ENCODE data around the gene PRR16. TPM values are rescaled to one million over a fixed set of nuclear protein-coding genes. Genes with fewer than 3 reads are reported as not detected.

PRR16 gene
- total and polyA plus RNA-seq, 2 of the 13 experiments (the other 11 are each of a cell fraction or from before 2014, with no cell fraction given) = not detected

GRCh38 chr5:120599576-120599975 is 135.5 kb downstream of the PRR16 start (continued):
- no peak for TF ChIP-seq NKX3-1 (CRISPR knock-in tag; IDR thresholded peaks at IDR 0.05)
- no peak for TF ChIP-seq SRF (IDR thresholded peaks at IDR 0.05; ENCODE audit: low read depth, low read length)
- no peak for TF ChIP-seq ZNF547 (CRISPR knock-in tag; IDR thresholded peaks at IDR 0.05)
- no peak for TF ChIP-seq ZKSCAN1 (IDR thresholded peaks at IDR 0.05; ENCODE audit: low read length)
- TF ChIP-seq PCBP1 (IDR thresholded peaks at IDR 0.05; ENCODE audit: borderline replicate concordance, low read depth, low read length) = no peak
- no peak for TF ChIP-seq KLF11 (CRISPR knock-in tag; IDR thresholded peaks at IDR 0.05)
- no peak for TF ChIP-seq ZIK1 (CRISPR knock-in tag; IDR thresholded peaks at IDR 0.05; ENCODE audit: borderline replicate concordance, low read depth)
- TF ChIP-seq ZNF563 (CRISPR knock-in tag; IDR thresholded peaks at IDR 0.05) = no peak

DNA sequence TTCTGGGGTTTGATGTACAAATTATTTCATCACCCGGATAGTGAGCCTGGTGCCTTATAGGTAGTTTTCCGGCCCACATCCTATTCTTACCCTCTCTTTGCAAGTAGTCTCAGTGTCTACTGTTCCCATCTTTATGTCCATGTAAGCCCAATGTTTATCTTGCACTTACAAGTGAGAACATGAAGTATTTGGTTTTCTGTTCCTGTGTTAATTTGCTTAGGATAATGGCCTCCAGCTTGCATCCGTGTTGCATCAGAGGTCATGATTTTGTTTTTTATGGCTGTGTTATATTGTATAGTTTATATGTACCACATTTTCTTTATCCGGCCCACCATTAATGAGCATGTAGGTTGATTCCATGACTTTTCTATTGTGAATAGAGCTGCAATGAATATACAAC is 136.5 kb downstream of the PRR16 start:
- no peak for TF ChIP-seq ZNF607 (CRISPR knock-in tag; IDR thresholded peaks at IDR 0.05; ENCODE audit: borderline replicate concordance)
- no peak for TF ChIP-seq NR1H2 (CRISPR knock-in tag; IDR thresholded peaks at IDR 0.05; ENCODE audit: borderline replicate concordance, low read depth)
- TF ChIP-seq, protein P1, sequence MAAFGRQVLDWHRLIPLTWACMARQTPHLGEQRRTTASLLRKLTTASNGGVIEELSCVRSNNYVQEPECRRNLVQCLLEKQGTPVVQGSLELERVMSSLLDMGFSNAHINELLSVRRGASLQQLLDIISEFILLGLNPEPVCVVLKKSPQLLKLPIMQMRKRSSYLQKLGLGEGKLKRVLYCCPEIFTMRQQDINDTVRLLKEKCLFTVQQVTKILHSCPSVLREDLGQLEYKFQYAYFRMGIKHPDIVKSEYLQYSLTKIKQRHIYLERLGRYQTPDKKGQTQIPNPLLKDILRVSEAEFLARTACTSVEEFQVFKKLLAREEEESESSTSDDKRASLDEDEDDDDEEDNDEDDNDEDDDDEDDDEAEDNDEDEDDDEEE (CRISPR knock-in tag; IDR thresholded peaks at IDR 0.05) = no peak
- TF ChIP-seq KAT7 (CRISPR knock-in tag; IDR thresholded peaks at IDR 0.05; ENCODE audit: borderline replicate concordance) = no peak
- no peak for TF ChIP-seq ZNF709 (CRISPR knock-in tag; IDR thresholded peaks at IDR 0.05)
- TF ChIP-seq CBX1 (IDR thresholded peaks at IDR 0.05; ENCODE audit: low read depth) = no peak
- no peak for TF ChIP-seq CBX5 (CRISPR knock-in tag; IDR thresholded peaks at IDR 0.05; ENCODE audit: borderline replicate concordance)
- no peak for TF ChIP-seq FOXK1 (CRISPR knock-in tag; IDR thresholded peaks at IDR 0.05; ENCODE audit: borderline replicate concordance, low read depth)
- no peak for TF ChIP-seq FOXM1 (CRISPR knock-in tag; IDR thresholded peaks at IDR 0.05)
- TF ChIP-seq RFXAP (CRISPR knock-in tag; IDR thresholded peaks at IDR 0.05; ENCODE audit: borderline replicate concordance) = no peak
- TF ChIP-seq ZNF572 (CRISPR knock-in tag; IDR thresholded peaks at IDR 0.05) = no peak
- no peak for TF ChIP-seq ZNF761 (CRISPR knock-in tag; conservative IDR thresholded peaks at IDR 0.05)
- Histone ChIP-seq H3K27me3 (ENCODE audit: control insufficient read depth in 1 of 2, insufficient read depth in 2 of 2, low read length in 2 of 2) (no peaks in the 10 kb centered on the region), H3K4me1 (ENCODE audit: insufficient read depth, low read length) (no peaks in the 10 kb centered on the region), H3K36me3 (replicated peaks in 1 of 2; ENCODE audit: control insufficient read depth in 1 of 2, insufficient read depth in 2 of 2, low read length in 2 of 2) (no peaks in the 10 kb centered on the region), H3K27ac (ENCODE audit: extremely low read length, insufficient read depth, low read length) (no peak overlapping the region), H3K4me3 (replicated peaks in 1 of 3; ENCODE audit: insufficient read depth in 1 of 3, low read depth in 2 of 3, low read length in 3 of 3) (no peak overlapping the region), H3K9me3 (ENCODE audit: low read length) (peaks cover 34% of the 10 kb centered on the region), H2AFZ (ENCODE audit: low read length) (no peak overlapping the region), H3K4me2 (ENCODE audit: low read depth, low read length) (no peak overlapping the region), H3K79me2 (ENCODE audit: insufficient read depth, low read length) (no peaks in the 10 kb centered on the region), H3K9ac (ENCODE audit: insufficient read depth, low read depth, low read length) (no peak overlapping the region), H4K20me1 (ENCODE audit: insufficient read depth, low read length) (no peaks in the 10 kb centered on the region)
- intact Hi-C loops (cut with micrococcal nuclease; ENCODE audit: unreplicated experiment) (no loop called here), in situ Hi-C loops (cut with HindIII; ENCODE audit: extremely low pct_ligation_motif_present, low pct_unique_long_range_greater_than_20kb) (no loop called here)
- POLR2A ChIA-PET = no interaction called here
- DNase-seq (ENCODE audit: low spot score) (no peak), ATAC-seq (no peak), FAIRE-seq (no peak)
- 27% methylated on average over 4 of the region's 4 CpGs for WGBS (ENCODE audit: low lambda C conversion rate)
- CTCF ChIA-PET (ENCODE audit: low intra/inter-chr PET ratio, low total read pairs) = no interaction called here
- no TSS peak for BruUV-seq (replicated peaks)
